GM06990 (cell line): ENCODE data around the gene CUX1.
"Not testable (repeated sequence)": the region's sequence is repeated elsewhere in the genome, so short reads cannot be mapped to it uniquely, and the experiment has no call there.

Experiments
- DNase-seq: peaks from one replicate; pipeline ENCODE4 v3.0.0-alpha.2; 2011; ENCODE audit not compliant: insufficient read length; ENCODE audit errors: extremely low read depth
- H3K27me3 ChIP-seq: replicated peaks from 2 replicates; pipeline ENCODE4 v1.6.0; 2011; ENCODE audit warnings: low read length; ENCODE audit not compliant: control insufficient read depth, insufficient read depth
- H3K36me3 ChIP-seq: 2 replicates; pipeline ENCODE4 v1.5.1; 2011; ENCODE audit warnings: low read length; ENCODE audit not compliant: control insufficient read depth, insufficient read depth
- H3K4me3 ChIP-seq: replicated peaks from 2 replicates; pipeline ENCODE4 v1.5.1; 2011; ENCODE audit warnings: low read depth, mild to moderate bottlenecking, control low read depth, low read length
- CTCF ChIP-seq: IDR thresholded peaks from 2 replicates; pipeline ENCODE4 v1.5.1; 2011; ENCODE audit warnings: low read length, control low read depth, mild to moderate bottlenecking, inconsistent platforms; ENCODE audit not compliant: insufficient read depth, poor library complexity, severe bottlenecking

Gene CUX1

GRCh38 chr7:102296179-102296438 lies 478.7 kb downstream of the CUX1 start:
- no peak for DNase-seq
- H3K36me3 ChIP-seq: peaks cover 5% of the 10 kb centered on the region
- no peak overlapping the region for H3K4me3 ChIP-seq
- no peaks in the 10 kb centered on the region for H3K27me3 ChIP-seq
- no peak for TF ChIP-seq CTCF

GRCh38 chr7:102296514-102296913 lies 479.1 kb downstream of the CUX1 start:
- TF ChIP-seq CTCF: no peak
- H3K36me3 ChIP-seq: peaks cover 7% of the 10 kb centered on the region
- DNase-seq: no peak

GRCh38 chr7:102297487-102298218 lies 480.2 kb downstream of the CUX1 start:
- H3K4me3 ChIP-seq: no peak overlapping the region
- peaks cover 15% of the 10 kb centered on the region for H3K36me3 ChIP-seq
- DNase-seq: no peak
- no peak for TF ChIP-seq CTCF
- no peaks in the 10 kb centered on the region for H3K27me3 ChIP-seq

More at GRCh38 chr7:102296514-102296913, 479.1 kb downstream of the CUX1 start:
- Histone ChIP-seq H3K27me3 (no peaks in the 10 kb centered on the region), H3K4me3 (no peak overlapping the region)

- Histone ChIP-seq H3K36me3 (peaks cover 16% of the 10 kb centered on the region), H3K4me3 (no peak overlapping the region), H3K27me3 (no peaks in the 10 kb centered on the region)
- DNase-seq: no peak
- TF ChIP-seq CTCF: no peak
These were observed 483.3 kb downstream of the CUX1 start for GRCh38 chr7:102300643-102301221.

GRCh38 chr7:102301367-102301766 lies 483.9 kb downstream of the CUX1 start:
- peaks cover 16% of the 10 kb centered on the region for H3K36me3 ChIP-seq
- H3K27me3 ChIP-seq, DNase-seq, H3K4me3 ChIP-seq: not testable (repeated sequence)

GRCh38 chr7:102302025-102302424 lies 484.6 kb downstream of the CUX1 start:
- H3K27me3 ChIP-seq: no peaks in the 10 kb centered on the region
- no peak for DNase-seq
- H3K4me3 ChIP-seq: no peak overlapping the region
- no peak for TF ChIP-seq CTCF
- H3K36me3 ChIP-seq: peaks cover 14% of the 10 kb centered on the region
